ENCODE data around the gene HLA-B. TPM values are rescaled to one million over a fixed set of nuclear protein-coding genes. Genes with fewer than 3 reads are reported as not detected.
"Not testable (repeated sequence)": the region's sequence is repeated elsewhere in the genome, so short reads cannot be mapped to it uniquely, and the experiment has no call there.

The HLA-B gene
- total and polyA plus RNA-seq, 7 donors: 138 to 402 (median 231) TPM

- intact Hi-C loops (cut with DNase I): no loop called here
- peaks cover 0 to 5% of the 10 kb centered on the region in 2 donors for H3K36me3 ChIP-seq (ENCODE audit: insufficient read depth in 1 of 2, low read depth in 1 of 2)
- no peaks in the 10 kb centered on the region for H3K9me3 ChIP-seq
- H3K27me3 ChIP-seq (ENCODE audit: insufficient read depth in 3 of 3, low read length in 2 of 3): no peaks in the 10 kb centered on the region
- no peak for ATAC-seq
- DNase-seq: no peak
- H3K4me3 ChIP-seq: no peak overlapping the region
- no peaks in the 10 kb centered on the region for H3K4me1 ChIP-seq
- 66 to 67% (median 66%) methylated on average over 5 of the region's 5 CpGs for WGBS, 3 donors
- H3K27ac ChIP-seq: no peak overlapping the region
- TF ChIP-seq CTCF (IDR thresholded peaks at IDR 0.05): no peak
These were observed 37.0 kb upstream of the HLA-B start for GRCh38 chr6:31393932-31394331.

GRCh38 chr6:31389802-31390132 lies 32.8 kb upstream of the HLA-B start:
- H3K36me3 ChIP-seq (ENCODE audit: insufficient read depth in 1 of 2, low read depth in 1 of 2); intact Hi-C loops (cut with DNase I); H3K4me1 ChIP-seq; H3K27me3 ChIP-seq (ENCODE audit: insufficient read depth in 3 of 3, low read length in 2 of 3); H3K9me3 ChIP-seq; ATAC-seq; DNase-seq; H3K4me3 ChIP-seq; H3K27ac ChIP-seq: not testable (repeated sequence)

- H3K27me3 ChIP-seq (ENCODE audit: insufficient read depth in 3 of 3, low read length in 2 of 3); DNase-seq; H3K9me3 ChIP-seq; H3K4me1 ChIP-seq; H3K27ac ChIP-seq; H3K4me3 ChIP-seq; H3K36me3 ChIP-seq (ENCODE audit: insufficient read depth in 1 of 2, low read depth in 1 of 2): not testable (repeated sequence)
- intact Hi-C loops (cut with DNase I): loop anchor here in 1 of 2 donors (1.0 kb wide), 1 partner anchor 96 kb away; no protein-coding TSS in a partner anchor
- peak in 3 of 4 donors; percentile 61 to 81 (median 68) for ATAC-seq
- 60 to 91% (median 68%) methylated on average over 3 to 4 of the region's 13 CpGs for WGBS, 3 donors
These were observed 32.2 kb upstream of the HLA-B start for GRCh38 chr6:31388916-31389801.

- DNase-seq: no peak
- ATAC-seq: no peak
- TF ChIP-seq CTCF (IDR thresholded peaks at IDR 0.05): no peak
- Histone ChIP-seq H3K27me3 (ENCODE audit: insufficient read depth in 3 of 3, low read length in 2 of 3) (no peaks in the 10 kb centered on the region), H3K4me3 (no peak overlapping the region), H3K27ac (no peak overlapping the region), H3K4me1 (no peaks in the 10 kb centered on the region), H3K36me3 (ENCODE audit: insufficient read depth in 1 of 2, low read depth in 1 of 2) (no peaks in the 10 kb centered on the region), H3K9me3 (no peaks in the 10 kb centered on the region)
- 72 to 77% (median 76%) methylated on average over 1 of the region's 1 CpG for WGBS, 3 donors
- intact Hi-C loops (cut with DNase I): no loop called here
These were observed 30.0 kb upstream of the HLA-B start for GRCh38 chr6:31386977-31387376.

GRCh38 chr6:31386099-31386498 lies 29.1 kb upstream of the HLA-B start:
- H3K4me3 ChIP-seq: no peak overlapping the region
- H3K4me1 ChIP-seq: no peaks in the 10 kb centered on the region
- no peak for TF ChIP-seq CTCF (IDR thresholded peaks at IDR 0.05)
- intact Hi-C loops (cut with DNase I): no loop called here
- WGBS, 3 donors: 45 to 60% (median 58%) methylated on average over 3 of the region's 3 CpGs
- no peaks in the 10 kb centered on the region for H3K9me3 ChIP-seq
- no peaks in the 10 kb centered on the region for H3K27me3 ChIP-seq (ENCODE audit: insufficient read depth in 3 of 3, low read length in 2 of 3)
- no peak for ATAC-seq
- no peak for DNase-seq
- no peak overlapping the region for H3K27ac ChIP-seq
- H3K36me3 ChIP-seq (ENCODE audit: insufficient read depth in 1 of 2, low read depth in 1 of 2): no peaks in the 10 kb centered on the region

Measured in psoas muscle (tissue), 8 donors.